EH (cell line): ENCODE measurements around the gene COPS2.
"Not testable (repeated sequence)": the region's sequence is repeated elsewhere in the genome, so short reads cannot be mapped to it uniquely, and the experiment has no call there.

Source experiments
- DNase-seq: peaks from one replicate; pipeline ENCODE4 v3.0.0-alpha.2; 2015; ENCODE audit warnings: low read depth

Gene COPS2

DNA sequence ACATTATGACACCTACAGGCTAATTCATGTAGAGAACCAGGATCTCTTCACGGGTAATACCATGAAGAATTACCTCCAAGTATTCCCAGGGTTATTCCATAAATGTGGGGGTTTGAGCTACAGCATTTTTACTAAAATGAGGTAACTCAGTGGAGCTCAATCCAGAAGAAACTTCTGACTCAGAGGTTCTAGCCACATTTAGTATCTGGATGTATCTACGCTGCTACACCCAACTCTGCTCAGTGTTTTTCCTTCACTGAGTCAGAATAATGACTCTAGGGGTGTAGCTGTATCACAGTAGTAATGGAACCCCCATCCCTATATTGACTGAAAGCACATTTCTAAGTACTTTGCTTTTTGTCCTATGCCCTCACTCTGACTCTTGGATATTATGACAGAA lies 52.4 kb downstream of the COPS2 start:
- DNase-seq: peak; percentile 49

DNA sequence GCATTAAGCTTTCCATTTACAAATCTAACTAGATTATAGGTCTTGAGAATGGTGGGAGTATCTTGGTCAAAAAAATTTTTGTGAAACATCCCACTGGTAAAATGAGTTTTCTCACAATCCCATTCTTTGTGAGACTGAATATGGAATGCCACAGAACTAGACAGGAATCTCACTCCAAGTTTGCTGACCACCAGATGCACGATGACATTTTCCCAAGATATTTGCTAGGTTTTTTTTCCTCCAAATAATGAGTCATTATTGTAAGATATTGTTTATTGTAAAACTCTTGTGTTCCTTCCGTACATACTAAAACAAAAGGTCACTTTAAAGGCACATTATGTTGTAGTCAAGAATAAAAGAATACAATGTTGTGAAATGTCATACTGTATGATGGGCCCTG lies 53.9 kb downstream of the COPS2 start:
- peak; percentile 74 for DNase-seq

- DNase-seq: no peak
These were observed 59.2 kb downstream of the COPS2 start for GRCh38 chr15:49096090-49096750.

DNA sequence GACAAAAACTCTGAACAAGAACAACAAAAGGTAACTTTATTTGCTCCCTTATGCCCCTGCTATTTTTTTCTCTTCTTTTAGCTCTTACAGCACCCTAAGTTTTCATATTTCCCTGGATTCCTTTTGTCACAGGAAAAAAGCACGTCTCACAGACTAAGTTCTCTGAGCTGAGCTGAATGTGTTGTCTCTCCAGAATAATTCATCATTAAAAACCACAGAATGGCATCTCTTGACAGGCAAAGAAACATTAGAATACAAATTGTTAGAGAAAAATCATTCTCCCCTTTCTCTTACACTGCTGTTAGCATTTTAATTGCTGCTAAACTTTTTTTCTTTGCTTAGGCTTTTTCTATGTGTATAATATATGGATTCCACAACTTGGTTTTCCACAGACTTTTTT lies 60.5 kb downstream of the COPS2 start:
- DNase-seq: no peak

GRCh38 chr15:49093252-49094105 lies 61.9 kb downstream of the COPS2 start:
- no peak for DNase-seq

DNA sequence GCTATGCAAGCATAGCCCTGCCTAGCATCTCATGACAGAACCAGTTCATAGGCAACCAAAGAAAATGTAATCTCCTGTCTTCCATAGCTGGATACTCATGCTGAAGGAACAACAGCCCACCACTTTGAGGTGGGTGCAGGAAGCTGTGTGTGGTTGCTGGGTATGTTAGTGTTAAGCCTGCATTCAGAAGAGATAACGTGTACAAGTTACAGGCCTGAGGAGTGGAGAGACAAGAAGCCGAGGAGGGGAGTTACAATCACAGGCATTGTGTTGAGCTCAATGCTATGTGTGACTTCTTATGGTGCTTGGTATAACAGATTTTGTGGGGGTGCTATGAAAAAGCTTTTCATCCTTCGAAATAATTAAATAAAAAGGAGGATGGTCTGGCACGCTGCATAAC lies 66.4 kb downstream of the COPS2 start:
- DNase-seq: no peak

DNA sequence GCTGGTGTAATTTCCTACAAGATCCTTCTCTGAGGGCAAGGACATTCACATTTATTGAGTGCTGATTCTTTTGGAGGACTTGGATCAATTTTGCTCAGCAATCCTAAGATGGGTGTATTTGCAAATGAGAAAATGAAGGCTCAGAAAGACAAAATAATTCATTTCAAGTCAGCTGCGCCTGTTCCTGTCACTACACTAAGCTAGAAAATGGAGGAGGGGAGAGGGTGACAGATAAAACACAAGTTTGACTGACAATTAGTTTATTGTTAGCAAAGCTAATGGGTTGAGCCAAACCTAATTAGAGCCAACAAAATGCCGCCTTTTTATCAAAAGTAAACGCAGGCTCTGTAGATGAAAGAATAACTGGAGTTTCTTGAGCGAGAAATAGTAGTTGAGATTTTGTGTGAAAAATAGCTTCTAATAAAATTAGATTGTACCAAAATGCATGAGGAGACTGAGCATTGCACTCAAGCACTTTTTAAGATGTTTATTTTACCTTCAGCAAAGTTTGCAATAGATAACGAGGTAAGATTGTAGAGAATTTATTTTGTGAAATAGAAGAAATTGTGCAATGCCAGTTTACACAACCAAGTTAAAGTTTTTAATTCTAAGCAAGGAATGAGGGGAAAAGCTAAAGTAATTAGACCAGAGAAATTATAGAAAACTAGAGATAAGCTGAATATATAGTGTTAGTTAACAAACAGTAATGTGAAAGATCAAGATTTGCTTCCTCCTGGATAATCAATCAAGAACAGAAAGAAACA lies 69.5 kb downstream of the COPS2 start:
- DNase-seq: peak; percentile 13

- DNase-seq: no peak
These were observed 71.2 kb downstream of the COPS2 start for GRCh38 chr15:49084285-49084570.

DNA sequence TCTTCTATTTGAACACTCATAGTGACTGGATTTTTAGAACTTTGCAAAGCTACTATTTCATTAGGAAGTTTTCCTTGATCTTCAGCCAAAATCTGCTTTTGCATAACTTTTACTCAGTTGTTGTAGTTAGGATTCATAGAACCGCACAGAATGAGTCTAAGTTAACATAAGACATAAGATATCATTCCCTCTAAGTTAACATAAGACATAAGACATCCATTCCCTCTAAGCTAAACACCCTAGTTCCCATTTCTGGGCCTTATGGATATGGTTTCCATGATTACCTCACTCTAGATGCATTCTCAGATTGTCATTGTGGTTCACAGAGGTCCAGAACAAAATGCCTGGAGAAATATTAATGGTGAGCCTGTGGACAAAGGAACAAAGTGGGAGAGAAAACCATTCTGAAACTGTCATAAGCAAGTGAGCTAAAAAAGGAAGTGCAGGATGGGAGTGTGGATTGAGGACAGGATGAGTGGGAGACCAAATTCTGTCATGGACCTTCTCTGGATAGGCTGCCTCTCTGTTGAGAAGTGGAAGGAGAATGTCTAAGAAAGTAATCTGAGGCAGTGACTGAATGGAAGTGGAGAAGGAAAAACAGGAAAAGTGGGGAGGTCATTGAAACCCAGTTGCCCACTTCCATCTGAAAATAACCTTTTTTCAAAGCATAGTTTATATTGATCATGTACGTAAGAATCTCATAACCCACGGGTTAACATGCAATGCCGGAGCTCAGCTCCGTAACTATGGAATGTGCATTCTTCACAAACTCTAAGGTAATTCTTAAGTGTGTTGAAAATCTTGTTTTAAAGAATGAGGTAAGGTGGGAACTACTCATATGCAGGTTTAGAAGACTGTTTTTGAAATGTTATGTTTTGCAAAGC lies 71.8 kb downstream of the COPS2 start:
- peak; percentile 84 for DNase-seq

DNA sequence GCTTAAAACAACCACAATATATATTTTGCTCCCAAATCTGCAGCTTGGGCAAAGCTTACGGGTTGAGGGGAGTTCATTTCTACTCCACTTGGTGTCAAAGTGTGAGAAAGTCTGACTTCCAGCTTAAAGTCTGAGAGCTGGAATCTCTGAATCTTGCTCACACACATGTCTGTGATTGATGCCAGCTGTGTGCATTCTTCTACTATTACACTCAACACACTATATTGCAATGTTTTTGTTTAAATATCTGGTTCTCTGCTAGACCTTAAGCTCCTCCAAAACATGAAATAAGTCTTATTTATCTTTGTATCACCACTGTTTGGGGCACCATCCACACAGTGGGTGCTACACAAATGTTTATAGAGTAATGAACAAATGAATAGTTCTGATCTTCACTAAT lies 72.4 kb downstream of the COPS2 start:
- DNase-seq: peak; percentile 86

- DNase-seq: no peak
These were observed 75.9 kb downstream of the COPS2 start for GRCh38 chr15:49079340-49080039.

- DNase-seq: no peak
These were observed 79.5 kb downstream of the COPS2 start for GRCh38 chr15:49075881-49076280.

- DNase-seq: not testable (repeated sequence)
These were observed 80.7 kb downstream of the COPS2 start for GRCh38 chr15:49074589-49075287.
